ENCODE results near the gene CA11.
A peak's percentile ranks its signal among the peaks of the same experiment; 100 is the strongest.

Gene CA11

DNA sequence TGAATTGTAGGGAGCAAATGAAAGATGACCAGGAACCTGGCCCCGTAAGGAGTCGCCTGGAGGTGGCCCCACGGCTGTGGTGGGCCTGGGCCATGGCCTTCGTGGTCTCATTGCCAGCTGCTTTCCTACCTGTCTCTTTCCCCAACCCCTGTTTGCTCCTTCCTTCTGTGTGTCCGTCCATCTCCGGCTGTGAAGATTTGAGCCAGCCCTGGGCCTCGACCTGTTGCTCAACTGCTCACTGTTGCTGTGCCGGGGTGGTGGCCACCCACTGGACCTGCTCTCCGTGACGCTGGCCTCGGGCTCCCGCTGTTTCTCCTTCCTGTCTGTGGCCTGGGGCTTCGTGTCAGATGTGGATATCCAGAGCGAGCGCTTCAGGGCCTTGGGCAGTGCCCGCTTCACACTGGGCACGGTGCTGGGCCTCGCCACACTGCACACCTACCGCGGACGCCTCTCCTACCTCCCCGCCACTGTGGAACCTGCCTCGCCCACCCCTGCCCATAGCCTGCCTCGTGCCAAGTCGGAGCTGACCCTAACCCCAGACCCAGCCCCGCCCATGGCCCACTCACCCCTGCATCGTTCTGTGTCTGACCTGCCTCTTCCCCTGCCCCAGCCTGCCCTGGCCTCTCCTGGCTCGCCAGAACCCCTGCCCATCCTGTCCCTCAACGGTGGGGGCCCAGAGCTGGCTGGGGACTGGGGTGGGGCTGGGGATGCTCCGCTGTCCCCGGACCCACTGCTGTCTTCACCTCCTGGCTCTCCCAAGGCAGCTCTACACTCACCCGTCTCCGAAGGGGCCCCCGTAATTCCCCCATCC is 17.3 kb downstream of the CA11 start:
- no peak for DNase-seq

DNA sequence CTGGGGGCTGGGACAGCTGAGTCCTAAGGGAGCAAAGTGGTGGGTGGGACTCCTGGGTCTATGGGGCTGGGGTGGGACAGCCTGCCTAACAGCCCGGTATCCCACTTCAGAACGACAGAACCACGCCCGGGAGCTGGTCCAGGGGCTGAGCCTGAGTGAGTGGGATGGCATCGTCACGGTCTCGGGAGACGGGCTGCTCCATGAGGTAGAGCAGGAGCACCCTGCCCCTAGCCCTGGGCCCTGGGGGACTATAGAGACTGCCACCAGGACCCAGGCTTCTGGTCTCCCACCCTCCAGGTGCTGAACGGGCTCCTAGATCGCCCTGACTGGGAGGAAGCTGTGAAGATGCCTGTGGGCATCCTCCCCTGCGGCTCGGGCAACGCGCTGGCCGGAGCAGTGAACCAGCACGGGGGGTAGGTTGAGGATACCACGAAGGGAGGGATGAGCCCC is 18.1 kb downstream of the CA11 start:
- DNase-seq, result no peak

DNA sequence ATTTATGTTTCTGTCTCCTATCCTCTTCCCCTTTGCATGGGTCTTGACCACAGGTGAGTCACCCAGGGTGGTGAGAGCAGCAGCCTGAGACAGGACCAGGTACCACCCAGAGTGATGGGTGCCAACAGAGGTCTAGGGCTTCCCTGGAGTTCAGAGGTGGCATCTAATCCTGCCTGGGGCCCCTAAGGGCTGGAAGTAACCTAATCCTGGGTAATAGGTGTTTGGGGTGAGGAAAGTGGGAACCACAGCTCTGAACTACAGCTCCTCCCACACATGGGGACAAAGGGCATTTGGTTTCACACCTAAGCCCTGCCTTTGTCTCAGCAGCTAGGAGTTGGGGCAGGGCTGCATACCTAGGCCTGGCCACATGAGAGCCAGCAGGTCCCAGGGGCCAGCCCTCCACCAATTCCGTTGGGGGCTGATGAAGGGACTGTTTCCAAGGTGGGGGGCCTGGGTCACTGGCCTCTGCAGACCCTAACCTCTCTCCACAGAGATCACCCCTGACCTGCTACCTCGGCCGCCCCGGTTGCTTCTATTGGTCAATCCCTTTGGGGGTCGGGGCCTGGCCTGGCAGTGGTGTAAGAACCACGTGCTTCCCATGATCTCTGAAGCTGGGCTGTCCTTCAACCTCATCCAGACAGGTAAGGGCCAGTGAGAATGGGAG is 18.7 kb downstream of the CA11 start:
- peak; percentile 47 for DNase-seq

DNA sequence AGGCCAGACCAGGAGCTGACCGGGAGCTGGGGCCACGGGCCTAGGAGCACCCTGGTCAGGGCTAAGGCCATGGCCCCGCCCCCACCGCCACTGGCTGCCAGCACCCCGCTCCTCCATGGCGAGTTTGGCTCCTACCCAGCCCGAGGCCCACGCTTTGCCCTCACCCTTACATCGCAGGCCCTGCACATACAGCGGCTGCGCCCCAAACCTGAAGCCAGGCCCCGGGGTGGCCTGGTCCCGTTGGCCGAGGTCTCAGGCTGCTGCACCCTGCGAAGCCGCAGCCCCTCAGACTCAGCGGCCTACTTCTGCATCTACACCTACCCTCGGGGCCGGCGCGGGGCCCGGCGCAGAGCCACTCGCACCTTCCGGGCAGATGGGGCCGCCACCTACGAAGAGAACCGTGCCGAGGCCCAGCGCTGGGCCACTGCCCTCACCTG is 20.1 kb downstream of the CA11 start:
- DNase-seq, result no peak

DNA sequence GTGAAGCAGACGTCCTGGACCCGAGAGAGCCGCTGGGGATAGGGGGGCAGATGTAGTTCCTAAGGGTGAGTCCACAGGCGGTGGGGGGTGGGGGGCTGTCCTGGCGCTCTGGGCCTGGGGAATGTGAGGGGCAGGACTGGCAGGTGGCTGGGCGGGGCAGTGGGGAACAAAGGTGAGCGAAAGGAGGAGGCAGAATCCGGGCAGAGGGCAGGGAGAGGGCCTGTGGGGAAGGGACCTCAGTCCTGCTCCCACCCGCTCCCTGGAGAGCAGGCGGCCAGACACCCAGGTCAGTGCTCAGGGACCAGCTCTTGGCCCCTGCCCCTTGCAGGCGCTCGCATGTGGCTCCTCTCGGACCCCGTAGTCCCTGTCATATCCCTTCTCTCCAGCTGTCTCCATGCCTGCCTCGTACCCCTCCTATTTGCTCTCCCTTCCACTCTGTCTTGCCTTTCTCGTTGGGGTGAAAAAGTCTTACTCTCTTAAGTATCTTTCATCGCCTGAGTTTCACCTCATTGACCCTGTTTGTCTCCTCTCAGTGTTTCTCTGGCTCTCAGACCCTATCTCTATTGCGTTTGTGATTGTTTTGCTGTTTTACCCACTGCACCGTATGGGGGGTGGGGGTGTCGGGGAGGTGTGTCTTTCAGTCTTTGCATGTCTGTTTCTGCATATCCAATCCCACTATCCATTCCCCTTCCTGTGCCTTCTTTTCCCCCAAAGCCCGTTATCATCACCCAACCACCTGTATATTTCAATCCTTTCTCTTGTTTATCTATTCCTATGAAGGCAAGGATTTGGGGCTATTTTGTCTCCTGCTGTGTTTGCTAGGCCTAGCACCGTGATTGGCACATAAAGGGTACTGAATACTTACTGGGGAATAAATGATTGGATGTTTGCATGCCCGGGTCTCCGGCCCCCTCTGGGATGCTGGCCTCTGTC is 20.9 kb downstream of the CA11 start:
- no peak for DNase-seq

DNA sequence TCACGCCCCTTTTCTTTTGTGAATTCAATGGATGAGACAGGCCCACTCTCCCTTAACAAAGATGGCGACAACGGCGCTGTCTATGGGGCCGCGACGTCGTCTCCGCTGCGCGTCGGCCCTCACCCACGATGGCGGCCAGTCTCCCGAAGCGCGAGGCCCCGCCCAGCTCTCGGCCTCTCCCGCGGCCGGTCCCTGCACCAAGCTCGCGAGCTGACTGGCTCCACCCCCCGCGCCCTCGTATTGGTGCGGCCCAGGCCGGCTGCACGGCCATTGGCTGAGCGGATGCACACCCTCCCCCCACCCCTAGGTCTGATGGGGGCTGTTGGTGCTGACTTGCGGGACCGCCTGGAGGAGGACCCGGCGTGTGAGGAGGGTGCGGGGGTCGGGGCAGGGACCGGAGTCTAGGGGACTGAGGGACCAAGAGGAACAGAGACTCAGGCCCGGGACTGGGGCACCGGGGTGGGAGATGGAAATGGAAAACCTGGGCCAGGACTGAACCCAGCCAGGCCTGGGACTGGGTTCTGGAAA is 21.9 kb downstream of the CA11 start:
- peak; percentile 96 for DNase-seq

DNA sequence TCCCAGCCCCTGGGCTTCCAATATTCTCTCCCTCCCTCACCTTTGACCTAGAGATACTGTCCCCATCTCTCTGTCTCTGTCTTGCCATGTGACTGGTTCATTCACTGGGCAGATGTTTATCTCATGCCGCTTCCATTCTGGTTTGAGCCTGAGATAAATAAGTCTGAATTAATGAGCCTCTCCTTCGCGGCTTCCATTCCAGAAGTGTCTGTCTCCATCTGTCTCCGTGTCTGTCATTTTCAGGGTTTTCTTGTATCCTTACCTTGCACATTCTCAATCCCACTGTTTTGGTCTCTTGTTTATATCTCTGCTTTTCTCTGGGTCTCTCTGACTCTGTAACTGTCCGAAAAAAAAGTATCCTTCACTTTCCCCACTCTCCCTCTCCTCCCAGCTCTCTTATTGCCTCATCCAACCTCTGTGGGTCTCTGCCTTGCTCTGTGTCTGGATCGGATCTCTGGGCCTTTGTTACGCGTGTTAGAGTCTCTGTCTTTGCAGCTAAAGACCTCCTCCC is 22.4 kb downstream of the CA11 start:
- no peak for DNase-seq

DNA sequence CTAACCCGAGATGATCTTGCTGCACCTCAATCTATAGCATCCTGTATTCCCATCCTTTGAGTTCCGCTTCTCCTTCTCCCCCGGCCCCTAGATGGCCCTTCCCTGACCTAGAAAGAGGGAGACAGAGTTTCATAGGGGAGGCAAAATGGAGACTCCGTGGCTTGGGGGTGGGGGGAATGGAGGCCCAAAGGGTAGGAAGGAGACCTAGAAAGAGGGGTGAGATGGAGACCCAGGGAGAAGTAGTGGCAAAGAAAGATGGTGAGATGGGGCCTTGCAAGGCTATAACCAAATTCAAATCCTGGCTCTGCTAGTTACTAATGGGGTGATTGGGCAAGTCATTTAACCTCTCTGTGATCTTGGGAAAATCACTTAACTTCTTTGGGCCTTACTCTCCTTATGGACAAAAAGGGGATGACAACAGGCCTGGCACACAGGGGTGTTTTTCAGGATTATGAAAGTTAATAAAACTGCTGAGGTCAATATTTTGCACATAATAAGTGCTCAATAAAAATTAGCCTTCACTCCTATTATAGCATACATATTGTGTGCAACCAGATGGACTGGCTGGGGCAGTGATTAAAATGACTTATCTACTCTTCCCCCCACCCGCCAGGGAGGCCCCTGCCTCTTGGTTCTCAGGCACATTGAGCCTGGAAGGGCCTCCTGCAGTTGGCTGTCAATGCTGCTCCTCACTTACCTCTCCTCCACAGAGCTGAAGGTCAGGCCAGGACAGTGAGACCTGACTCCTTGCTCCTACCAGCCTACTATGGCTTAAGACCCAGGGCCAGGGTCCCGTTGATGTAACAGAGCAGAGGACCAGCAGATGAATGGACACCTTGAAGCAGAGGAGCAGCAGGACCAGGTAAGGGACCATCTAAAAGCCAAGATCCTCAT is 26.0 kb downstream of the CA11 start:
- DNase-seq, result no peak

DNA sequence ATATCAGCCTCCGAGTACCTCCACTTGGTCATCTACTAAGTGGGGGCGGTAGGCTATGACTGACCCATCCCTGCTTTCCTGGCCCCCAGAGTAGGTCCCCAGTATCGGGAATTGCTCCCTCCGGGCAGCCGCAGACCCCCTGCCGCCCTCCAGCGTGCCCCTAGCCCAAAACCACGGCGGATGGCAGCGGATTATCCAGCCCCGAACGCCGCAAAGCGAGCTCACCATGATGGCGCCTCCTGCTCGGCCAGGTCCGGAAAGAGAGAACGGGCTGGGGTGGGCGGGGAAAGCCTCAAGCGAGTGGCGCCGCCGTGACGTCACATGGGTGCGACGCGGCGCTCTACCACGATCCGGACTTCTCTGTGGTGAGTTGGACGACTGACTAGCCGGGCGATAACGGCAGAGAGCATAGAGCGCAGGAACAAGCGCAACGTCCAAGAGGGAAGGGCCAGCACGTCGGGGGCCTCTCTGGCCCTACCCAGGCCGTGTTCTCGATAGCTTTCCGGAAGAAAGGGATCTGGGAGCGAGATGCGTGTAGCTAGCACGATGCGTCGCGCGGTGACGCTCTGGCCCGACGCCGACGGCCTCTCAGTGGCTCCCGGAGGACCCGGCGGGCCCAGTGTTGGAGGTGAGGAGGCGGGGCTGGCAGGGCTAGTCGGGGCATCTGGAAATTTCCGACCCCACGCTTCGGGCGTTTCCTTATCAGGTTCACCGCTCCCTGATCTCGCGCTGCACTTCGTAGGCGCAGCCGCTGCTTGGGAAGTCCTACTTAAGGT is 26.9 kb downstream of the CA11 start, which contains the start of the genes RPL18 and SPHK2:
RPL18 (minus strand) TSS at position 263 of the 776 bp plus-strand sequence; CDS start at position 228, 35 bp downstream.
SPHK2 (plus strand) TSS at position 591 of the 776 bp plus-strand sequence. CDS start 1,009 bp downstream, outside the sequence.
- DNase-seq, result peak; percentile 99

DNA sequence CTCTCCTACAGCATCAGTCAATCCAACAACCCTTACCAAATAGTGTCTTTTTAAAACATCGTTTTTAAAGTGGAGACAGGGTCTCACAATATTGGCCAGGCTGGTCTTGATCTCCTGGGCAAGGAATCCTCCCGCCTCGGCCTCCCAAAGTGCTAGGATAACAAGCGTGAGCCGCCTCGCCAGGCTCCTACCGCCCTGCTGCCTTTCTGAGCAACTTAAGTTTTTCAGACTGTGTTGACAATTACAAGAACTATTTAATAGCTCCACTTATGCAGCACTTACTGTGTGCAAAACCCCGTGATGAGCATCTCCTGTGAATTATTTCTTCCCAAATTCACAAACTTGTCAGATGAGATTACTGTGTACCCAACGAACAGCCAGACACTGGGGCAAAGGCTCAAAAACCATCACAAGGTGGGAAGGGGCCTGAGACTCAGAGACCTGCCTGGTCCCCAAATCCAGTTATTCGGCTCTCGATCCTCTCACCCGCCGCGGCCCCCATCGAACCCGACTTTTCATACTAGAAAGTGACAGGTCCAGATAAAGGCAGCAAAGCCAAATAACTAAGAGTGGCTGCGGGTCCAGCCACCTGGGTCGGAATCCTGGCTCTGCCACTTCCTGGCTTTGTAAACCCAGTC is 27.6 kb downstream of the CA11 start:
- DNase-seq, result no peak

DNA sequence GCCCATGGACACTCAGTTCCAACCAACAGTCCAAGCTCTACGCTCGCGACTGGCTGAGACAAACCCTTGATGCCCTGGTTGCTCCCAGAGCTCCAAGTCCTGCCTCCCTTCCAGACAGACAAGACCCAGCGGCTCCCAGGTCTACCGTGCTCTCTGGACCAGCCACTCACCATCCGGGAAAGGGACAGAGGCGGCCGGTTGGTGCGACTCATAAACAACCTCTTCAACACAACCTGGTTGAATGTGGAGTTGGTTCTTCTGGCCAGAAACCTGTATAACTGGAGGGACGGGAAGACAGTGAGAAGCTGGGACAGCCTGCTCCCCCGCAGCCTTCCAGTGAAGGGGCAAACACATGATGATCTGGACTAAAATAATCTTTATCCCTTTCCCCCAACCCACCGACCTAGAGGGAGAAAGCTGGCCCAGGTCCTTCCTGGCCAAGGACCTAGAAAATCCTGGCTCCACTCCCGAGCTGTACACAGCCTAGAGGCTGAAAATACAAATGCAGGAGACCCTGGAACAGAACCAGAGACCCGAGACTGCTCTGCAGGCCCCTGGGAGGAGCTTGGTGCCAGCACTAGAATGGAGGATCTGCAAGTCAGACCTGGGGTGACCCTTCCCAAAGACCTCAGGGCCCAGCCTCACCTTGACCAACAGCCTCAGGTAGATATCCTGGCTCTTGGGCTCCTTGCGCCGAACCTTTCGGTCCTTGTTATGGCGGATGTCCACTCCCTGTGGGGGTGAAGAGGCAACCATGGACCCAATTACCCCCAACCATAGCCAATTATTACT is 28.6 kb downstream of the CA11 start:
- DNase-seq, result no peak

DNA sequence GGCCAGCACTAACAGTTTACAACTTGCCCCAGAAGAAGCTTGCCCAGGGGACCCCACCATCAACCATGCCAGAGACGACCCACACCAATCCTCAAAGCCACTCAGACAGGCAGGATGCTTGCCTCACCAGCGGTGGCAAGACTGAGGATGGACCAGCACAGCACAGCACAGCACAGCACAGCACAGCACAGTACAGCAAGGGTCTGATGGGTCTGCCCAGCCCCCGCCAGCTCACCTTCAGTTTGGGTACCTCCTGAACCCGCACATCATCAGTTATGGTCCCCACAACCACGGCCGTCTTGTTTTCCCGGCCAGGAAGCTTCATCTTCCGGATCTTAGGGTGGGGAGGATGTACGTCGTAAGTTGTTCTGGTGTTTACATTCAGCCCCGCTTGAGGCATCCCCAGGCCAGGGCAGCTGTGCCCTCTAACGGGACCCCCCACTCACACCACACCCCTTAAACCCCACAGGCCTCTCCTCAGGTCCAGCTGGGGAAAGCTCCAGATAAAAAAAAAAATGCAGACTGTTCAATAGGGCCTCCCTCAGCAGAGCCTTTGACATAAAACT is 29.4 kb downstream of the CA11 start:
- no peak for DNase-seq

DNA sequence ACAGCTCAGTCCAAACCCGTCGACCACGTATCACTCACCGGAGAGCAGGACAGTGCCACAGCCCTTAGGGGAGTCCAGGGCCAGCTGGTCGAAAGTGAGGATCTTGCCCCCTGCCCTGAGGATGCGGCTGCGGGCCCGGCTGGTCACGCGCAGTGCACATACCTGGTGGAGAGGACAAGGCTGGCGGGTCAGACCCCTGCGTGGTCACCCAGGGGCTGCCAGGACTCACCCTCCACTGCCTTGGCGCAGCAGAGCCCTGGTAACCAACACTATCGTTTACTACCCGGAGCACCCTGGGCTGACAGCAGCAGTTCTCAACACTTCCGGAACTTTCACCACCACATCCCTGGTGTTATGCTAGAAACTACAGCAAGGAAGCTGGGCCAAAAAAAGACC is 29.9 kb downstream of the CA11 start:
- DNase-seq, result no peak

DNA sequence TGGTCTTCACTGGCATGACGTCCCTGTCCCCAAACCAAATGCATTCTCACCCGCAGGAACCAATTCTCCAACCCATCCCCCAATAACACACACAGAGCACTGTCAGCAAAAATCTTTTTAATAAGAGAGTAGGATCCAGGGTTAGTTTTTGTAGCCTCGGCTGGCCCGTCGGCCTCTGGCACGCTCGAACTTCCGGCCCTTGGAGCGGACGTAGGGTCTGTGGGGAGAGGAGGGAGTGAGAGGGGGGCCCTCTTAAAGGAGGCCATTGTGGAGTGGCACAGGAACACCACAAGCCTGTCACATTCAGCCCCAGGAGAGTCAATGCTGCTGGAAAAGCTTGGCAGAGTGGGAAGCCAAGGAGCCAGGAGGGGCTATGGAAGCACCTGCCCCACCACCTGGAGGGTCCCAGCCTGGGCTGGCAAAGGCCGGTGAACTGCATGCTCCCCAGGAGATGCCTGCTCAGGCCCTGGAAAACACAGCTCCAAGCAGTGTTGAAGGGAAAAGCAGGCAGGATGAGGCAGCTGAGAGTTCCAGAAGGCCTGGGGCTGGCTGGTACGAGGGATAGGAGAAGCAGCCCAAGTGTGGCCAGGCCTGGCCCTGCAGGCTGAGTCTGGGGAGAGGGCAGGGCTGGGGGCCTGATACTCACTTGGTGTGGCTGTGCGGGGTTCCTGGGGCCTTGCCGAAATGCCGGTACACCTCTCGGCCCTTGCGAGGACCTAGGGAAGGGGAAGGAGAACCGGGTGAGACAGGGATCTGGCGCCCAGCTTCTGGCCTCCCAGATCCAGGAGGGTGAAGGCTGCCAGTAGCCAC is 30.6 kb downstream of the CA11 start:
- DNase-seq, result no peak

DNA sequence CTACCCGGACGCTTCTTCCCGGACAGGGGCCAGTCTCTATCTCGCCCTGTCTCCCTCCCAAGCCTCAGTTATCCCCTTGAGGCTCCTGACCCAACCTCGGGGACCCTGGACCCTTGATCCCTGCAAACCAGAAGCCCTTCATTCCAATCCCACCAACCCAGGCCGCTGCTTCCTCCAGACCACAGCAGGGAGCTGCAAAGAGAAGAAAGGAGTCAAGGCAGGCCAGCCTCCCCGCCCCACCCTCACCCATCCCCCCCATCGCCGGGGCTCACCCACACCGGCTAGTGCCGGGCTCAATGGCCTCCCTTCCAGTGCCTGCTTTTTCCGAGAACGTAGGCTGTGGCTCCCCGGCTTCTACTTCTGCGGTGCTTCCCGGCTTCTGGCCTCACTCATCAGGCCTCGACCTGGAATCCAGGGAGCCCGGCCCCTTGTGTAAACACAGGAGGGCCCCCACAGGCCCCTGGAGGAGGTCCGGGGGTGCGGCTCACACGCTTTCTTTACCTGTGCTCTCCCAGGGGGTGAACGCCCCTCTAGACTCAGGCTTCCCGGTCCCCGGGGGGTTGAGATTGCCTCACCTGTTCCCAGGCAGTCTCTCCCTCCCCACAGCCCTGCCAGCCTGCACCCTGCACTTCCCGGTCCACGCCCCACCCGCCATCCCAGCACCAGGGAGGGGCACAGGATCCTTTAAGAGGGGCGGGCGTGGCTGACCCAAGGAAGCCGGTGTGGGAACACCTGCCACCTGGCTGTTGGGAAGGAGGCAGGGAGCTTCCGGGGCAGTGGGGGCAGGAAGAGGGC is 31.4 kb downstream of the CA11 start, which contains the start of gene FAM83E:
FAM83E (minus strand) TSS at position 641 of the 795 bp plus-strand sequence. CDS start 1,704 bp downstream, outside the sequence.
- no peak for DNase-seq

DNA sequence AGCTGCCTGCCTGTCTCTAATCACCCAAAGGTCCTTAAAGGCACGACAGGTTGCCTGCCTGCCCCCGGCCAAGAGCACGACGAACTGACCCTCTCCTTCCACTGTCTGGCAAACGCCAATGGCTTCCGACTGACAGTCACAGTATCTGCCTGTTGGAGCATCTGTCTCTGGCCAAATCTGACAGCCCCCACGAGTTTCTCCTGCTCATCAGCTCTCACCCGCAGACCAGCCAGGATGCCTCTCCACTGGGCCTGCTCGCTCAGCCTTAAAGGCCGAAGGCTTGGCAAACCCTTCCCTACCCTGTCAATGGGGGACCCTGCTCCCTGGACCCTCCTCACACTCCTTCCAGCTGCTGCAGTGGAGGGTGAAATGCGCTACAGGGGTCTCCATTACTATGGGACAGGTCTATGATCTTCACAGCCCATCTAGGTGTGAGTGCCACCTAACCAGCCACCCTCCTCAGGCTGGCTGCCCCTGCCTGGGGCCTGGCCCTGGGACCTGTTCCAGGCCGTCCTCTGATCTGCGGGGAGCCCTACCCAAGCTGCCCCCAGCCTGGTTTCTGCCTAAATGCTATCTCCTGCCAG is 32.0 kb downstream of the CA11 start:
- no peak for DNase-seq
